Fibroblast of skin of back (primary cell): ENCODE measurements around the gene AUTS2.

Experiments
- DNase-seq: peaks from one replicate; pipeline ENCODE4 v3.0.0-alpha.2; 2013

AUTS2 gene

GRCh38 chr7:69687739-69688433, 89.6 kb downstream of the AUTS2 start:
- no peak for DNase-seq

GRCh38 chr7:69690329-69690728, 92.1 kb downstream of the AUTS2 start:
- no peak for DNase-seq

- DNase-seq = no peak
Observed at GRCh38 chr7:69691327-69691726, 93.1 kb downstream of the AUTS2 start.

DNA sequence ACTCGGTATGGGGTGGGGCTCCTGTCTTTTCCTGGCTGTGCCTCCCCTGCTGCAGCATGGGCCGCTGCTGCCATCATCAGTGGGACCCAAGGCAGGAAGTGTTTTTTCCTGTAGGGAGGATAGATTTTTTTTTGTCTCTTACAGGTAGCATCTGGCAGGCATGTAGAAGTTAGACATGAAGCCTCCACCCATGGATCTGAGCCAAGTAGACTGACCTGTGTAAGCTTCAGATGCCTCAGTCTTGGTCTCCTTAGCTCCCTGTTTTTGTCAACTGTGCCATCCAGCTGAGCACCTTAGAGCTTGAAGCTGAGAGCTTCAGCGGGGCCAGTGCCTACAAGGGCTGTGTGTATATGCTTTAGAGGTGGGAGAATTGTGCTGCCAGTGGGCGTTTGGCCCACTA, 93.5 kb downstream of the AUTS2 start:
- no peak for DNase-seq

GRCh38 chr7:69692611-69693010, 94.3 kb downstream of the AUTS2 start:
- DNase-seq = no peak

DNA sequence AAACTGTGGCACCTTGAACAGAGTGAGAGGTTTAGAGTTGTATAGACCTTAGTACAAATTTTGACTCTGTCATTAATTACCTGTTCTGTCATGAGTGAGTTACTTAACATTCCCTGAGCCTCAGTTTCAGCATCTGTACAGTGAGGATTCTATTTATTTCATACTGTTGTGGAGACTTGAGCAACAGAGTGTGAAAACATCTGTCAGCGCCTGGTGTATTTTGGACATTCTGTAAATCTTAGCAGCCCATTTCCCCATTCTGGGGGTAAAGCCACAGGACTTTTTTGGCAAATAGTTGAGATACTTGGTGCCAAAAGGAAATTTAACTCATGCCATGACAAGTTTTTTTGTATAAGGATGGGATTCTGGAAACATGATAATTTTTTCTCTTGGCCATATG, 94.8 kb downstream of the AUTS2 start:
- no peak for DNase-seq

- DNase-seq = no peak
Observed at GRCh38 chr7:69696054-69696591, 97.8 kb downstream of the AUTS2 start.

- DNase-seq = no peak
Observed at GRCh38 chr7:69696686-69697685, 98.7 kb downstream of the AUTS2 start.

DNA sequence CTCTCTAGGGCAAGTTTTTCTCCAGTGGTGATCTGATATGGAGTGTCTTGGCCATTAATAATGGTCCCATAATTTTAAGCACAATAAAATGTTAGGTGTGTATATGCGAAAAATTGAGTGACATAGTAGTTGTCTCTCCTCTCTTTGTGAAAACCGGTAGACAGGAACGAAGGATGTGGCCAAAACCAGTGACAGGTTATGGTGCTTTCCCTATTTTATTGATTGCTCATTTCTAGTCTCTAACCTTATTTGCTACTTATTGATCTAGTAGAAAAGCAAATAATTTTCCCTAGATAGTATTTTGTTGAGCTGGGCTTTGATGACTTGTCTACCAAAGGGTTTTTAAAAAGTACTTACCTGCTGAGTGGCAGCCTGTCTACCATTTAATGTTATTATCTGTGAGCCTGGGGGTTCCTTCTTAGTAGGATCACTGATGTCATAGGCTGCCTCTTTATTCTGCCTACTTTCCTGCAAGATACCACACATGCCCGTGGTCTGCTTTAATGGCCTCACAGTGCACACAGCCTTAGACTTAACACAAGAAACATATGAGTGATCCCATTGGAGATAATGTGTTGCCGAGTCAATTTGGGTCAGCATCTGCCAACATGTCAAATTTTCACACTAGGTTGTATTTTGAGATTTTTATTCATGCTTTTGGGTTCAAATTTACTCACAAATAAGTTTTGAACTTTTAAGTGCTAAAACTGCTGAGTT, 100.0 kb downstream of the AUTS2 start:
- no peak for DNase-seq

DNA sequence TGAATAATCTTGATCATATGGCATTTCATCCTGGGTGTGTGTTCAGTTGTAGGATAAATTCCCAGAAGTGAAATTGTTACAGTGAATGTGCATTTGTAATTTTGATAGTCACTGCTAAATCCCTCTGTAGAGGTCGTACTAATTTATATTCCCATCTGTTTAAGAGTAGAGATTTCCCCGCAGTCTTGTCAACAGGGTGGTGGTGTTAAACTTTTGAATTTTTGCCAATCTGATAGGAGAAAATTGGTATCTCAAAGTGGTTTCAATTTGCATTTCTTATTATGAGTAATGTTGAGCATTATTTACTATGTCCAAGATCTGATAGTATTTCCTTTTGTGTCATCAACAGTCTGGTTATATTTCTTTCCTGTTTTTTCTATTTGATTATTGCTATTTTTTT, 101.7 kb downstream of the AUTS2 start:
- no peak for DNase-seq

- DNase-seq = no peak
Observed at GRCh38 chr7:69700331-69700730, 102.1 kb downstream of the AUTS2 start.

- no peak for DNase-seq
Observed at GRCh38 chr7:69701288-69701687, 103.0 kb downstream of the AUTS2 start.

DNA sequence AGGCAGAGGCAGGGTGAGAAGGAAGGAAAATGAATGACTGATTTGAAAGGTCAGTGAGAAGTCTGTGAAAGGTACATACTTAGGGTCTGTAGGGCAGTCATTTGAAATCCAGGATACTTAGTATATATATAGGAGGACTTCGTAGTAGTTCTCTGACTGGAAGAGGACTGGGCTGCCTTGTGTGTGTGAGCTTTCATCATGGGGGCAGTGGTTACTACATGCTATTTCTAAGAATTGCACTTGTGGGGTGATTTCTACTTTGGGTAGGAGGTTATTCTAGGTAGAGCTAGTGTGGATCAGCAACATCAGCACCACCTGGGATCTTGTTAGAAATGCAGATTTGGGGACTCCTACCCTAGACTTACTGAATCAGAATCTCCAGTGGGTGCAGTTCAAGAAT, 104.1 kb downstream of the AUTS2 start:
- no peak for DNase-seq

DNA sequence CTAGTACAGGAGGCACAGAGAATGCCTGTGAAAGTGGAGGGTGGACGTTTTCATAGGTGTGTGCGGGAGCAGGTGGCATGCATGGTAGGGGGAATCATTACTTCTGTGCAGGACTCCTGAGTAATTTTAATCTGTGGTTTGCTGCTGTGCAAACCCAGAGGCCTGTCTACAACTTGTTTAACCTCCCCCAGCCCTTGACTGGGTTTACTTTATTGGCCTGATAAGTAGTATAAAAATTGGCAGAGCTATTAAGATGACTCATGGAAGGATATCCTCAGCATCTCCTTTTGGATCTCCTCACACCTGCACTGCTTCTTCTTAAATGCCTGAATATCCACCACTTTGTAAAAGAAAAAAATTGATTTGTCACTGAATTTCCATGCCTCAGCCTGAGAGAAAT, 104.8 kb downstream of the AUTS2 start:
- DNase-seq = no peak

- DNase-seq = no peak
Observed at GRCh38 chr7:69706070-69706469, 107.8 kb downstream of the AUTS2 start.

GRCh38 chr7:69708857-69709256, 110.6 kb downstream of the AUTS2 start:
- peak; percentile 51 for DNase-seq

GRCh38 chr7:69710768-69711438, 112.6 kb downstream of the AUTS2 start:
- no peak for DNase-seq

GRCh38 chr7:69714886-69715576, 116.8 kb downstream of the AUTS2 start:
- DNase-seq = peak; percentile 26

- no peak for DNase-seq
Observed at GRCh38 chr7:69717221-69717620, 118.9 kb downstream of the AUTS2 start.

- DNase-seq = no peak
Observed at GRCh38 chr7:69719717-69720116, 121.4 kb downstream of the AUTS2 start.

DNA sequence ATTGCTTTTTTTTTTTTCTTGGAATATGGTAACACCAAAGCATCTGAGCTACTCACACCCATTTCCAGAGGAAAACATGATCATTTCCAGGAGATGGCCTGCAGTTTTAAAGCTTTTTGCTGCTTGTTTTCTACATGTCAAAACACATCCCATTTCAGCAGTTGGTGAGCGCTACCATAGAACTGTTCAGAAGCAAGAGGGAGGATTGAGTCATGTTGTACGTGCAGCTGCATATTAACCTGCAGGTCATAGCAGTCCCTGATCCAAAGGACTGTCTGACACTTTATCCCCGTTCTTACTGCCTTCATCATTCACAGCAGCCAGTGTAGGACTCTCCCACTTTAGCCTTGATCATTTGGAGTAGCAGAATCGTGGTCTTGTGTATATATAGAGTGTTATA, 124.6 kb downstream of the AUTS2 start:
- DNase-seq = no peak

- DNase-seq = no peak
Observed at GRCh38 chr7:69723663-69724062, 125.4 kb downstream of the AUTS2 start.
